GM21723 (cell line): ENCODE results near the gene KRTAP10-10.
"Not testable (repeated sequence)": the region's sequence is repeated elsewhere in the genome, so short reads cannot be mapped to it uniquely, and the experiment has no call there.

ENCODE experiments used
- ATAC-seq: cut with Tn5 transposase; IDR thresholded peaks from one replicate; pipeline ENCODE4 v1.9.1; 2021; ENCODE audit warnings: mild to moderate bottlenecking, moderate library complexity; ENCODE audit not compliant: unreplicated experiment

The KRTAP10-10 gene

DNA sequence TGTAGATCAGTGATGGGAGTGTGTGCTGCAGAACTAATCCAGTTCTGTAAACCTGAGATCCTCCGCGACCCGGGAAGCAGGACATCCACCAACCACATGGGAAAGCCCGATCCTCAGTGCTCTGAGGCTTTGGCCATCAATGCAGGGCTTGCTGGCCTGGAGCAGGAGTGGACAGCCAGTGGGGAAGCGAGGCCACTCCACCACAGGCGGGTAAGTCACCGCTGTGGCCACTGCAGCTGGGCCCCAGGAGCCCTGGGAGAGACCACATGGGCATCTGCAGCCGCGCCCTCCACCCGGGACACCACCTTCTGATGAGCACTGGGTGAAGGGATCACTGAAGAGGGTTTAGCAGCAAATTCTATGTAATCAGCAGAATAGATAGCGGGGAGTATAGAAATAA lies 44.0 kb downstream of the KRTAP10-10 start:
- ATAC-seq, result no peak

DNA sequence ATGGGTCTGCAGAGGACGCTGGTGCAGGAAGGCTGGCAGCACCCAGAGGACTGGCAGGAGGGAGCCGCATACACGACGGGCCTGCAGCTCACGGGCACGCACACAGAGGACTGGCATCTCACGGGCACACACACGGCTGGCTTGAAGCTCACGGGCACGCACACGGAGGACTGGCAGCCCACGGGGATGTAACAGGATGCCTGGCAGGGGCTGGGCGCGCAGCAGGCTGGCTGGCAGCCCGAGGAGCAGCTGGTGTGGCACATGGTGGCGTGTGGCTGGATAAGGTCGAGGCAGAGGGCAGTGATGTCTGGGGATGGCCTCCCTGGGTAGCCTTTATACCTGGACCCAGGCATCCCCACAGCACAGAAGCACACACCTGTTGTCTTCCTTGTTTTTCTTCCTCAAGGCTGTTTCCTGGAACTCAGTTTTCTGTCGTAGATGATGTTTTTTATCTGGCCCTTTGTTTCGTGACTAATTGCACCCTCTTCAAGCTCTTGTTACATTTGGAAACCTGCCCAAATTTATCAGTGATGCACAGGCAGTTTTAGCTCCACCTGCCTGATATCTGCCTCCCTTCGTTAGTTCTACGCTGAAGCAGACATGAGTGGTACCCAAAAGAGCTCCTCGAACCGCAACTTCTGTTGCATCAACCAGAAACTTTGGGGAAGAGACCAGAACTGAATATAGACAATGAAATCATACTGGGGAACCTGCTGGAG lies 44.9 kb downstream of the KRTAP10-10 start, which contains the start of gene KRTAP12-1:
Gene KRTAP12-1 (minus strand): TSS at position 303 of the 719 bp plus-strand sequence. CDS start 40 bp downstream, at position 263.
- no peak for ATAC-seq

DNA sequence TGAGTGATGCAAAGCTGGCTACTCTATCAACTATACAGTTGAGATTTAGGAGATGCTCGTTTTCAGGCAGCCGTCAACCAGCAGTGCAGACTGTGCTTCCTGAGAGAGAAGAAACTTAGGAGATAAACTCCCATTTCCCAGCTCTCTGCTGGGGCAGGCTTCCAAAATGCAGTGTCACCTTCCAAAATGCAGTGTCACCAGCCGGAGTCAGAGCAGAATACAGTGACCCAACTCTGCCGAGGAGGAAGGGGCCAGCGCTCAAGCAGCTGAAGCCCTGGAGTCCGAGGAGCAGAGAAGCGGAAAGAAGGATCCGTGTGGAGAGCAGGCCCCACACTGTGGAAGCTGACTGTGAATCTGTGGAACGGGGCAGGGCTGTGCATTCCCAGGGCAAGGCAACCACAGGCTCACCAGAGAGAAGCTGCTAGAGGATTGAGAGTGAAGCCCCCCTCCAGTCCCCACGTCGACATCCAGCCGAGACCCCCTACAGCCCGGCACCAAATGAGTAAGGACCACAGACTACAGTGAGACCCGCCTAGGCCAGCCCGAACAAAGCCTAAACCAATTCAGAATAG lies 45.5 kb downstream of the KRTAP10-10 start:
- no peak for ATAC-seq

DNA sequence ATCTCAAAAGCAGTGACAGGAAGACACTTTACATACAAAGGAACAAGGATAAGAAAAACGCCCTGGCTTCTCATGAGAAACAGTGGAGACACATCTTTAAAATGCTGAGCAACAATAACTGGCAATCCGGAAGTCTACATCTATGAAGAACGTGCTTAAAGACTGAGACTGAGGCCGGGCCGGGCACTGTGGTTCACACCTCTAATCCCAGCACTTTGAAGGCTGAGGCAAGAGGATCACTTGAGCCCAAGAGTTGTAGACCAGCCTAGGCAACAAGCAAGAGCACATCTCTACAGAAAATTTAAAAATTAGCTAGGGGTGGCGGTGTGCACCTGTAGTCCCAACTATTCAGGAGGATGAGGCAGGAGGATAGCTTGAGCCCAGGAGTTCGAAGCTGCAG lies 46.9 kb downstream of the KRTAP10-10 start:
- no peak for ATAC-seq

DNA sequence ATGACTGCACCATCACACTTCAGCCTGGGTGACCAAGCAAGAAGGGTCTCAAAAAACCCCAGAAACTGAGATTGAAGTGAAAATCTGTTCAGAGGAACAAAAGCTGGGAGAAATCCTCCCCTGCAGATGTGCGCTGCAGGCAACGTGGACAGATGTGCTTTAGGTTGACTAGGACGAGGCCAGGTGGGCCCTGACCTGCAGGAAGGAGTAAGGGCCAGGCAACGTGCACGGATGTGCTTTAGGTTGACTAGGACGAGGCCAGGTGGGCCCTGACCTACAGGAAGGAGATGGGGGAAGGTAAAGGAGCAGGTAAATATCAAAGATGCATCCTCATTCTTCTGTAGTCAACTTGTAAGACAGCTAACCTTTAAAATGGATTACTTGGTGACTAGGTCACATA lies 47.3 kb downstream of the KRTAP10-10 start:
- ATAC-seq, result no peak

DNA sequence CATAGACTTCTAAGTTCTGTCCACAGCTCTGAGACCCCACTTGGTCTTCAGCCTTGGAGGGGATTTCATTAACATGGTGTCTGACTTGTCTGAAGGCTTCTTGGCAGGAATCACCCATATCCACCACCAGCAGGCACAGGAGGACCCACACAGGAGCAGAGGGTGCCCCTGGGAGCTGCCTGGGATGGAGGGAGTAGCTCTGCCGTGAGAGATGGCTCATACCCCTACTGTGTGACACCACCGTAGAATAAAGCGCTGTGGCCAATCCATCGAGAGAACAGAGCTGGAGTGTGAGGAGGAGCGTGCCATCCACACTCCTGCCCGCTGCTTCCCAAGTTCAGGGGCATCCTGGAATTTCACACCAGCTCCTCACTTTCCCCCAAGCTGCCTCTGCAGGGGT lies 47.9 kb downstream of the KRTAP10-10 start:
- not testable (repeated sequence) for ATAC-seq

DNA sequence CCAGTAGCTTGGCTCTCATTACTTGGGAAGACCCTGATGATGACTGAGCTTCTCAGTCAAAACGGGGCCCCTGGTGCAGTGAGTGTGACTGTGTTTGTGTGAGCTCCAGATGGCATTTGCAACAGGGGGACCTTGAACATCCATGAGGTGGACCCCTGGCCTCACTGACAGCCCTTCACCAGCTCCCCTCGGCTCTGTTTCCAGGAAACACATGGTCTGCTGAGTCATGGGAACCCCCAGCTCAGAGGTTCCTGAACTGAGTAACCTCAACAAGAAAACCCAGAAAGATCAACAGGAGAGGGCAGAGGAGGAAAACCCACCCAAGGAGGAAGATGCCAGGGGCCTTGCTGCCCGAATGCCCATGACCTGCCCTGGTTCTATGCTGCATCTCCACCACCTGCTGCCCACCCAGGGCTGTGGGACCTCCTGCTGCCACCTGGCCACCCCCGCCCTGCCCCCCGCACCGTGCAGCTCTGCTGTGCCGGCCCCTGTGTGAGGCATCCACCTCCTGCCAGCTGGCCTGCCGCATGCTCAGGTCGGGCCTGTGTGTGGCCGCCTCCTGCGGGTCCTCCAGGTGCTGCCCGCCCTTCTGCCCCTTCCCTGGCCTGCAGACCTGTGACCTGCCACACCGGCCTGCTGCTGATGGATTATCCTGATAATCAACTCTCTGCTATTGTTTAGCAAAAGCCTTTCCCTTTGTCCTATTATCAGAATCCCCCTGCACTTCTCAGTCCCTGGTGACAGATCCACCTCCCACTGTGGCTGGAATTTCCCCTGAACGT lies 49.0 kb downstream of the KRTAP10-10 start:
- no peak for ATAC-seq

DNA sequence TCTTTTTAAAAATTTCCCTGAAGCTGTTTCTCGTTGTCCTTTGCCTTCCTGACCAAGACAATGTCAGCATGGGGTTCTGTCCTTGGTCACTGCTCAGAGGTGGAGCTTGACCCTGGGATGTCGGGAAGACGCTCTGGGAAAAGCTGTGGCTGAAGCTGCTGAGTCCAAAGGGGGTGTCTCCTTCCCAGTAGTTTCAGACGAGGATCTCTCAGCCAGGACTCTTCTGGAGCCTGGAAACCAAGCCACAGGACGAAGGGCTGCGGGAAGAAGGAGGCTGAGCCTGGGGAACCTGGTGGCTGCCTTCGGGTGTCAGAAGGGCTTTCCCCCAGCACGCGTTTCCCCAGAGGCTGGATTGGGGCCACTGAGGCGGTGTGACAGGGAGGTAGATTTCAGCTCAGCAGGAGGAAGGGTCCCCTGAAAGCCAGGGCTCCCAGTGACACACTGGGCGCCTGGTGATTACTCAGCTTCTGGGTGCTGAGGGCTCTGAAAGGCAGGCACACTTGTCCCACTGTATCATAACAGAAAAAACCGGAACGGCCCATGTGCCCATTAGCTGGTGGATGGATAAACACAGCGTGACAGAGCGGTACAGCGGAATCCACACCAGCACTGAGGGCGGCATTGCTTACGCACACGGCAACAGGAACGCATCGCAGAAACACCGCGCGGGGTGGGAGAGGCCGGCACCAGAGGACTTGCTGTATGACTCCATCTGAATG lies 49.8 kb downstream of the KRTAP10-10 start:
- ATAC-seq, result no peak

DNA sequence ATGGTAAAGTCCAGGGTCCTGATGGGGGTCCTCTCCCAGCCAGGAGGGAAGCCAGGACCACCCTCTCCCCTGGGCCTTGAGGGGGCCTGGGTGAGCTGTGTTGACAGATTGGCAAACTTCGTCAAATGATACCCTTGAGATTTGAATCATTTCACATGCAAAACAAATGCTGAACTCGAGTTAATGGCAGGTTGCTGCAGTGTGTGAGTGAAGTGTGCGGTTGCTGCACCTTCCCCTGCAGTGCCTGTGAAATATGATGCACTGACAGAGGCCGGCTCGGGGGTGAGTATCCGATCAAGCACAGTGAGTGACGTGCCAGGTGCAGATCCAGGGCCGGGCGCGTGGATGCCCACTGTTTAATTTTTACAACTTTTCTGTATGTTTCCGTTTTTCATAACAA lies 50.5 kb downstream of the KRTAP10-10 start:
- ATAC-seq, result no peak
